ENCODE measurements around the gene LAS1L.
"Not testable (repeated sequence)": the region's sequence is repeated elsewhere in the genome, so short reads cannot be mapped to it uniquely, and the experiment has no call there.

LAS1L gene

GRCh38 chrX:65516756-65517155 lies 17.8 kb downstream of the LAS1L start:
- DNase-seq = no peak

DNA sequence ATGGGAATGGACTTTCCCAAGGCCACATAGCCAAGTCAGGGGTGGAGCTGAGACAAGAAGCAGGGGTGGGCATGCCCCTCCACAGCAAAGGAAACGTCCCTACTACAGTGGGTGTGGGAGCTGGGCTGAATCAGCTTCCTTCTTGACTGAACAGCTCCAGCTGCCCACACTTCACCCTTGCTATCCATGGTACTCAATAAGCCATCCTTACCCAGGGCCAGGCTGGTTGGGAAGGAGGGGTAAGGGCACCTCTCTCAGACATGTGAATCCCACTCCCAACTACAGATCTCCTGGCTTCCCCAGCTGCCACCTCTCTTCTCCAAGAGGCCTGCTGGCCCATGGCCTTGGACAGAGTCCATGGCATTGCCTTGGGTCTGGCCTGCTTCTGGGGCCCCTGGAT lies 21.0 kb downstream of the LAS1L start:
- no peak for DNase-seq

- DNase-seq = no peak
Measured at GRCh38 chrX:65509400-65509799, 25.2 kb downstream of the LAS1L start.

- no peak for DNase-seq
Measured at GRCh38 chrX:65508851-65509250, 25.7 kb downstream of the LAS1L start.

DNA sequence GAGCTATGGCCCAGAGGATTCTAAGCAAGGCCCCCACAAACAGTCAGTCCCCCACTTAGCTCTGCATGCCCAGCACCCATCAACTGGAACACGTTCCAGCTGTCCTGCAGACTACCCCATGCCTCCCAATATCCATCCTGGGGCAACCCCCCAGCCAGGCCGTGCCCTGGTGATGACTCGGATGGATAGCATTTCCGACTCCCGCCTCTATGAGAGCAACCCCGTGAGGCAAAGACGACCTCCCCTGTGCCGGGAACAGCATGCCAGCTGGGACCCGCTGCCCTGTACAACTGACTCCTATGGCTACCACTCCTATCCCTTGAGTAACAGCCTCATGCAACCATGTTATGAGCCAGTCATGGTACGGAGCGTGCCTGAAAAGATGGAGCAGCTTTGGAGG lies 32.0 kb downstream of the LAS1L start:
- no peak for DNase-seq

- no peak for DNase-seq
Measured at GRCh38 chrX:65493431-65493830, 41.2 kb downstream of the LAS1L start.

- no peak for DNase-seq
Measured at GRCh38 chrX:65491620-65492019, 43.0 kb downstream of the LAS1L start.

DNA sequence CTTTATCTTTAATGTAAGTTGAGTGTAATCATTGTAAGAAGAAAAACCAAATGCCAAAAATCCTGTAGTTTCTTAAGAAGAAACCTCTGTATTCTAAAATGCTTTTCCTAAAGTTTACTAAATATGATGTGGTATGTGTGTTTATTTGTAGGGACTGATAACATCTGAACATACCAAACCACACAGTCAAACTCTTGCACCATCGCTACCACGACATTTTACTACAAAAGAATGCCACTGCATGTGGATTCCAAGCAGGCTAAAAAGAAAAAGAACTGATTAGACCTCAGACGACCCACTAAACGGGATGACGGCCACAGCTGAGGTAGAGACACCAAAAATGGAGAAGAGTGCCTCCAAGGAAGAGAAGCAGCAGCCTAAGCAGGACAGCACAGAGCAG lies 46.1 kb downstream of the LAS1L start:
- DNase-seq = no peak

DNA sequence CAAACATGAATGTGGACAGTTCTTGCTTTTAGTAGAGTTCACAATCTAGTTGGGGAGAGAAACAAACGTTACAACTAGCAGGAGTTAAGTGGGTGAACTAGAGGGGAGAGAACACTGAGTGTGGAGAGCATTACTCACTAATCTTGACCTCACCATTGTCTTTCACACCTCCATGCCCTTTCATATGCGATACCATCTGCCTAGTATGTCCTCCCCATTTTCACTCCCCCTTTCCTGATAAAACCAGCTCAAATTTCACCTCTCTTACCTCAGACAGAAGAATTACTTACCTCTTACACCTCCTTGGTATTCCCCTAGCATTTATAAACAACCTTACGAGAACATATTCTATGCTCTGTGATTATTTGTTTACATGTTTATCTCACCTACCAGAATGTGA lies 53.6 kb downstream of the LAS1L start:
- DNase-seq = no peak

DNA sequence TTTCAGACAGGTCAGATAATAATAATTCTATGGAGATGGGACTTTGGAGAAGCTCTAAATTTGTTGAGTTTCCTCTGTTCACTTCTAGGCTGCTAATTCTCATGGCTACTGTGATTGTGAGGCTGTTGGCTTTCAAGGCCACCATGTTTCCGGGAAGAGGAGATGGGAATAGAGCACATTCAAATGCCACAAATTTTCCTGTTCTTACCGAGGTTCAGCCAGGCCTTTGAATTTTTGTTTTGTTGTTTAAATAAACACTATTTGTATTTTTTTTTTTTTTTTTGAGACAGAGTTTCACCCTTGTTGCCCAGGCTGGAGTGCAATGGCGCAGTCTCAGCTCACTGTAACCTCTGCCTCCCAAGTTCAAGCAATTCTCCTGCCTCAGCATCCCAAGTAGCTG lies 55.5 kb downstream of the LAS1L start:
- not testable (repeated sequence) for DNase-seq

GRCh38 chrX:65476564-65476963 lies 58.0 kb downstream of the LAS1L start:
- DNase-seq = no peak

DNA sequence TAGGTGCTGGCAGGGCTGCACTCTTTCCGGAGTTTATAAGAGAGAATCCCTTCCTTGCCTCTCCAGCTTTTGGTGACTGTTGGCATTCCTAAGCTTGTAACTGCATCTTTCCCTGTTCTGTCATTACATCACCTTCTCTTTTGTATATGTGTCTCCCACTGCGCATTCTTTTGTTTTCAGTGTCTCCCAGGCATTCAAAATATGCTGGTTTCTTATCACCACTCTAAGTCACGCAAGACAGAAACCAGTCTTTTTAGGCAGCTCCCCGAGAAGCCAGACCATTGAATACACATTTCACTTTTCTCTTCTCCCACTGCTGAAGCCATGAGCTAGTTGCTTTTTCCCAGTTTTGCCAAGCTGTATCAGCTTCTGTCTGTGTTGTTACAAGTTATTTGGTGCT lies 71.0 kb downstream of the LAS1L start:
- DNase-seq = no peak
